Activated CD4-positive, alpha-beta T cell treated with anti-CD3 and anti-CD28 coated beads for 36 hours (primary cell): Measurements from ENCODE around the gene C6orf132. TPM values are rescaled to one million over a fixed set of nuclear protein-coding genes. Genes with fewer than 3 reads are reported as not detected.
"Not testable (repeated sequence)": the region's sequence is repeated elsewhere in the genome, so short reads cannot be mapped to it uniquely, and the experiment has no call there.

ENCODE experiments used
- ATAC-seq: fragments of 200-7000 bp; cut with Tn5 transposase; one replicate; pipeline ENCODE4 v1.10.0; 2021; ENCODE audit warnings: mild to moderate bottlenecking, moderate library complexity
- CTCF ChIA-PET: fragments of 350-600 bp; sonication (Branson Sonifier 250); formaldehyde crosslinking; loops from one replicate; lab custom pipeline; 2021; ENCODE audit warnings: antibody characterized with exemption; lab: Charles Lee
- POLR2A ChIA-PET: fragments of 350-600 bp; sonication (Branson Sonifier 250); formaldehyde crosslinking; loops from one replicate; lab custom pipeline; 2021; ENCODE audit warnings: antibody characterized with exemption, inconsistent platforms; lab: Charles Lee
- DNase-seq: peaks from one replicate; pipeline ENCODE4 v3.0.0-alpha.2; 2020
- H3K27ac Mint-ChIP-seq: one replicate; pipeline ENCODE4 v1.8.0; 2021; ENCODE audit warnings: mixed read lengths
- H3K27me3 Mint-ChIP-seq: one replicate; pipeline ENCODE4 v1.8.0; 2021; ENCODE audit warnings: mixed read lengths
- H3K36me3 Mint-ChIP-seq: one replicate; pipeline ENCODE4 v1.8.0; 2021; ENCODE audit warnings: low read depth, mixed read lengths
- H3K4me1 Mint-ChIP-seq: one replicate; pipeline ENCODE4 v1.8.0; 2021; ENCODE audit warnings: mixed read lengths
- H3K4me3 Mint-ChIP-seq: one replicate; pipeline ENCODE4 v1.8.0; 2021; ENCODE audit warnings: mild to moderate bottlenecking, moderate library complexity, mixed read lengths
- H3K9me3 Mint-ChIP-seq: one replicate; pipeline ENCODE4 v1.8.0; 2021; ENCODE audit warnings: low read depth, mixed read lengths
- intact Hi-C, 2 experiments: fragments of 100-400 bp; cut with DNase I in 1 of 2; cut with micrococcal nuclease in 1 of 2; formaldehyde crosslinking; loops; one replicate each; pipeline versions ENCODE4 v1.14.2 to v1.15.1; 2022 to 2024; cut with DNase I, micrococcal nuclease
- total RNA-seq, 2 experiments: library from RNA; stranded (reverse); gene quantifications; one replicate each; pipeline ENCODE4 v1.2.3, GENCODE V29; 2021

C6orf132 gene
- total RNA-seq, 2 experiments from 2014 or later: 0.14 TPM

DNA sequence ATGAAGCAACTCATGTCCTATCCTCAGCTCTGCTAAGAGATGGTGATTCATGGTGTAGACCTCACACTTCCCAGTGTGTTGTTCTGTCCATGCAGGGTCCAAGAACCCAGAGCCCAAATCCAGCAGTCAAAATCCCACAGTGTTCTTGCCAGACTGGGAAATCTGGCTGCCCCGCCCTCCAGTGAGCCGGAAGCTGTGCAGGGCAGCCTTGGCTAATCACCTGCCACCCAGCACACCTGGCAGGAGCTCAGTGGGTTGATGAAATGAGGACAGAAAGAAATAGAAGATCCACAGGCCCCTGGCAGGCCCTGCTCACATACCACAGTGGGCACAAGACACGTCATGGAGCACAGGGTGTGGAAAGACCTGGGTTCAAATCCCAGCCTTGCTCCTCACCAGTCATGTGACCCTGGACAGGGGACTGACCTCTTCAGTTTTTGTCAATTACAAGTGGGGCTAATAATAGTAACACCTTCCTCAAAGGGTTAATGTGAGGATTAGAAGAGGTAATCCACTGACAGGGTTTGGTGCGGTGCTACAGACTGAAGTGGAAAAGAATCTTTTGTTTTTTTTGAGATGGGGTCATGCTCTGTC lies 17.1 kb upstream of the C6orf132 start:
- ChIA-PET CTCF (no interaction called here), POLR2A (no interaction called here)

DNA sequence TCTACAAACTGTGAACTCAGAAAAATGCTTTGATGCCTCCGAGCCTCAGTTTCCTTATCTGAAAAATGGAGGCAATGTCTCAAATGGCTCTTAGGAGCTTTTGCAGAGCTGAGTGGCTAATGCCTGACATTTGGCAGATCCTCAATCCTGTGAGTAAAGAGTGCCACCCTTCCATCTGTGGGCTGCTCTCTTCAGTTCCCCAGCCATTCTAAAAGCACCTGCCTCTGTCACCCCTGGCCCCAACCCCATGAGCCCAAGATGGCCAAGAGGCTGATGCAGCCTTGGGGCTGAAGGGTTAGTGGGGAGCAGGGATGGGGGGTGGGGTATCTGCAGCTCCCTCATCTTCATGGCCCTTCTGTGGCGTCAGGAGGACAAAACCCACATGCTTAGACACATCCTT lies 16.2 kb upstream of the C6orf132 start:
- no peaks in the 10 kb centered on the region for H3K9me3 Mint-ChIP-seq
- ChIA-PET POLR2A (no interaction called here), CTCF (no interaction called here)
- H3K4me1 Mint-ChIP-seq: no peaks in the 10 kb centered on the region
- intact Hi-C loops: loop anchor here in 1 of 2 experiments (5.0 kb wide), 1 partner anchor 46 kb away; no protein-coding TSS in a partner anchor
- H3K27me3 Mint-ChIP-seq: peaks cover 5% of the 10 kb centered on the region
- H3K27ac Mint-ChIP-seq: no peak overlapping the region
- DNase-seq (no peak), ATAC-seq (no peak)
- no peaks in the 10 kb centered on the region for H3K36me3 Mint-ChIP-seq
- no peak overlapping the region for H3K4me3 Mint-ChIP-seq

More for the DNA sequence above, 17.1 kb upstream of the C6orf132 start:
- no peaks in the 10 kb centered on the region for H3K4me1 Mint-ChIP-seq
- H3K9me3 Mint-ChIP-seq: no peaks in the 10 kb centered on the region
- H3K36me3 Mint-ChIP-seq: no peaks in the 10 kb centered on the region
- H3K4me3 Mint-ChIP-seq: no peak overlapping the region
- DNase-seq: no peak
- intact Hi-C loops: loop anchor here in 1 of 2 experiments (5.0 kb wide), 1 partner anchor 47 kb away; no protein-coding TSS in a partner anchor
- H3K27me3 Mint-ChIP-seq: peaks cover 5% of the 10 kb centered on the region
- ATAC-seq: no peak
- H3K27ac Mint-ChIP-seq: no peak overlapping the region

DNA sequence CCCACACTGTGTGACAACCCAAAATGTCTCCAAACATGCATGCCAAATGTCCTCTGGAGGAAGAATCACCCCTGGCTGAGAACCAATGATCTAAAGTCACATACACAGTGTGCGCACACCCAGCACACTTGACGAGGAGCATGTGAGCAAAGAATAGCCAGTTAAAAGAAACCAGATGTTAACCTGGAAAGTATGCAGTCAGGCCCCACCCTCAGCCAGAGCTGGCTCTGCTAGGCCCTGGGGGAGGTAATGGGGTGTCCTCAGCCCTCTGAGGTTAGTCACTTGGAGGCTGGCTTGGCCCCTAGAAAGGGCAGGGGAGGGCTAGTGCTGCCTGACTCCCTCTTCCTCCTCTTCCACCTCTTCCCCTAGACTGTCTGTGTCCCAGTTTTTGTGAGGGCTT lies 15.6 kb upstream of the C6orf132 start:
- intact Hi-C loops: loop anchor here in 1 of 2 experiments (5.0 kb wide), 1 partner anchor 46 kb away; no protein-coding TSS in a partner anchor
- no peak overlapping the region for H3K4me3 Mint-ChIP-seq
- CTCF ChIA-PET: no interaction called here
- no peaks in the 10 kb centered on the region for H3K36me3 Mint-ChIP-seq
- peaks cover 5% of the 10 kb centered on the region for H3K27me3 Mint-ChIP-seq
- no peak for DNase-seq
- POLR2A ChIA-PET: no interaction called here
- H3K9me3 Mint-ChIP-seq: no peaks in the 10 kb centered on the region
- no peaks in the 10 kb centered on the region for H3K4me1 Mint-ChIP-seq
- H3K27ac Mint-ChIP-seq: no peak overlapping the region
- no peak for ATAC-seq

DNA sequence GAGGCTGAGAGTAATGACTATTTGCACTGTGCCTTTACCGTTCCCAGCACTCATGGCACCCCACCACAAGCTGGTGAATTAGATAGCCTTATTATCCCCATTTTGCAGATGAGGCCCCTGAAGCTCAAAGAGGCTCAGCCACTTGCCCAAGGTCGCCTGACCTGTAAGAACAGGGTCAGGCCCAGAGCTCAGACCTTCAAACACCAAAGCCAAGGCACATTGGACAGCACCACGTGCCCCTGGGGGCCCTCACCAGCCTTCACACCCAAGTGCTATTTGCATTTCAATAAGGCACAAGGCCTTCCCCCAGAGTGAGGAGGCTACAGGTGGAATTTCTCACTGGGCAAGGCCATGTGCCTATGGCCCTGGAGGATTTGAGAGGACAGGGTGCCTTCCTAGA lies 14.2 kb upstream of the C6orf132 start:
- ChIA-PET POLR2A (interaction anchor here (0.5 kb wide), 1 partner anchor 93 kb away, joined by 5 read pairs; no protein-coding TSS in a partner anchor), CTCF (interaction anchor here (0.9 to 1.1 kb wide), 3 partner anchors 9 to 391 kb away, joined by 3 to 6 read pairs (median 3); no protein-coding TSS in a partner anchor)
- Mint-ChIP-seq H3K4me1 (no peaks in the 10 kb centered on the region), H3K27ac (no peak overlapping the region), H3K9me3 (no peaks in the 10 kb centered on the region), H3K27me3 (peaks cover 3% of the 10 kb centered on the region), H3K36me3 (no peaks in the 10 kb centered on the region), H3K4me3 (no peak overlapping the region)
- no peak for ATAC-seq
- DNase-seq: no peak
- intact Hi-C loops: loop anchor here in 1 of 2 experiments (5.0 kb wide), 1 partner anchor 44 kb away; no protein-coding TSS in a partner anchor

DNA sequence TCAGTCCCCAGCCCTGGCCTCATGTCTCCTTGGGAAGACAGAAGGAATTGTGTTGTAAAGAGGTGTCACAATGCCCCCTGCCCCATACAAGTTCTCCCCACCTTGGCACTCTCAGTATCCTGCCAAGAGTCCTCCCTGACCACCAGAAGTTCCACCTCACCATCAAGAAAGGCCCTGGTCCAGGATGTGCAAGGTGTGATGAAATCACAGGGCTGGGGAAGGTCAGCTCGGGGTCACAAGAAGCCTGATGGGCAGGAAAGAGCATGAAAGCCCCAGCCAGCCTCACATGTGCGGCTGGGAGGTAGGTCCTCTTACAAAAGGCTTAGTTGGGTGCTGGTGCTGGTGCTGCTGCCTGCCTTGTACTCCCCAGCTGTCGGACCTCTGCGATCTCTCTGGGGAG lies 12.9 kb upstream of the C6orf132 start:
- DNase-seq (no peak), ATAC-seq (no peak)
- Mint-ChIP-seq H3K27me3 (no peaks in the 10 kb centered on the region), H3K27ac (no peak overlapping the region), H3K36me3 (no peaks in the 10 kb centered on the region), H3K4me3 (no peak overlapping the region), H3K9me3 (no peaks in the 10 kb centered on the region), H3K4me1 (no peaks in the 10 kb centered on the region)
- CTCF ChIA-PET: interaction anchor here (0.7 to 0.9 kb wide), 2 partner anchors 44 to 645 kb away, joined by 3 to 4 read pairs; no protein-coding TSS in a partner anchor
- POLR2A ChIA-PET: no interaction called here
- intact Hi-C loops: loop anchor here in 1 of 2 experiments (5.0 kb wide), 1 partner anchor 43 kb away; no protein-coding TSS in a partner anchor

DNA sequence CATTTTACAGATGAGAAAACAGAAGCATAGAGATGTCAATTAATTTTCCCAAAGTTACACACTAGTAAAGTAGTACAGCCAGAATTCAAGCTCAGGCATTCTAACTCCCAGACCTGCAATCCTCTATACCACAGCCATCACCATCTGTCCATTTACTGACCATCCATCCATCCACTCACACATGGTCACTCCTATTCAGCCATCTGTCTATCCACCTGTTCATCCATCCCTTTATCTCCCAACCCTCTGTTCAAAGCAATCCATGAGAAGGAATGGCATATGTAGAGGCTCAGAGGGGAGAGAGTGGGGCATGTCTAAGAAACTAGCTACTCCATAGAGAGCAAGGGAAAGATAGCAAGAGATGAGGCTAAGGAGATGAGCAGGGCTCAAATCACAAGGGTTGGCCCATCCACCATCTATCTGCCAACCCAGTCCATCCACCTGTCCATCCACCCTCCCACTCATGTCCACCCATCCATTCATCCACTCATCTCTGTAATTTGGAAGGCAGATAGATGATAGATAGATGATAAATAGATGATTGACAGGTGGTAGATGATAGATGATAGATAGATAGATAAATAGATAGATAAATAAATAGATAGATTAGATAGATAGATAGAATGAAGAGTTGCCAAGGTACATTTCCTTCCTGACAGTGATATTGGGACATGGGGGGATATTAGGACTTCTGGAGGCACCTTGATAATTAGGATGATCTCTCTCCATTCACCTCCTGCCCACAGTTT lies 12.2 kb upstream of the C6orf132 start:
- Mint-ChIP-seq H3K4me3 (no peak overlapping the region), H3K9me3 (no peaks in the 10 kb centered on the region), H3K36me3 (no peaks in the 10 kb centered on the region), H3K4me1 (no peaks in the 10 kb centered on the region), H3K27me3 (no peaks in the 10 kb centered on the region), H3K27ac (no peak overlapping the region)
- POLR2A ChIA-PET: no interaction called here
- CTCF ChIA-PET: no interaction called here
- DNase-seq (no peak), ATAC-seq (no peak)
- intact Hi-C loops: loop anchor here in 1 of 2 experiments (5.0 kb wide), 1 partner anchor 42 kb away; no protein-coding TSS in a partner anchor

DNA sequence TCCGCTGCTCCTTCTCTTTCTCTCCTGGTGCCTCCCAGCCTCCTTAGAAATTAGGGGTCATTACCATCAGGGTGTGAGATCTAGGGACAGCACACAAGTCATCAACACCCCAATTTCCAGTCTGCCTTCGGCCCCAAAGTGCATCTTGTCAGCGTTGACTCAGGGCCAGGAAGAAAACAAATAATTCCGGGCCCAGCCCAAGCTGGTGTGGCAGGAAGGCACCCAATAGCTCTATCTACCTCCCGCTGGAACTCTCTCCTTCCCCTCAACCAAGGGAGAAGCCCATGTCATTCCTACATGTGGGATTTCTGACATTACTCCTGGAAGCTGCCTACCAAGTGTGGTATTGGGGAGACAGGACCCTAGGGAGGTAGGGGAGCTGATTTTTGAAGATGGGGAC lies 11.5 kb upstream of the C6orf132 start:
- H3K27ac Mint-ChIP-seq: no peak overlapping the region
- H3K4me1 Mint-ChIP-seq: no peaks in the 10 kb centered on the region
- intact Hi-C loops: no loop called here
- no peaks in the 10 kb centered on the region for H3K9me3 Mint-ChIP-seq
- no peak for ATAC-seq
- CTCF ChIA-PET: no interaction called here
- no peak for DNase-seq
- H3K4me3 Mint-ChIP-seq: no peak overlapping the region
- POLR2A ChIA-PET: no interaction called here
- no peaks in the 10 kb centered on the region for H3K36me3 Mint-ChIP-seq
- no peaks in the 10 kb centered on the region for H3K27me3 Mint-ChIP-seq

DNA sequence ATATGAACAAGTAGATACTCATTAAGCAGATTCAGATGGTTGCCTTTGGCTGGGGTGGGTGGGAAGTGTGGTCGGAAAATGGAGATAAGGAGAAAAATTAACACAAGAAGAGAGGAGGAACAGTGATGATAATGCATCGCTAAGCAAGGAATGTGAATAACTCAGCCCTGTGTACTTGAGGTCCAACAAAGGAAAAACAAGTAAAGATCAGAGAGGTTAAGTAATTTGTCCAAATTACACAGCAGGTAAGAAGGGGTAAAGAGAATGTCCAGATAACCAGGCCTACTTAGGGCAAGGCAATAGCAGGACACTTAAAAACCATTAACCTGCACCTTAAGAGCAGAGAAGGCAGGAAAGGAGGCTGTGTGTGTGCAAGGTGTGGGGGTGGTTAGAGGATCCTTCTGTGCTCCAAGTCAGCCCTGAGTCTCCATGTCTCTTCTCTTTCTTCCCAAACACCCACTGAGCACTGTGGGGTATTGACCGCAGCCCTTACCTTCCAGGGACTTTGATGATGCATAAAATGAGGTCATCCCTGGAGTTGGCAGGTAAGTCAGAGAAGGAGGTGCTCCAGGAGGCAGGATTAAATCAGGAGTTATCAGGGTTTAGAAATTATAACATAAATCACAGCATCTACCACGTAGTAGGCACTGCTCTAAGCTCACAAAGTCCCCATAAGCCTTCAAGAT lies 10.3 kb upstream of the C6orf132 start:
- H3K4me1 Mint-ChIP-seq, POLR2A ChIA-PET, H3K9me3 Mint-ChIP-seq, H3K27ac Mint-ChIP-seq, DNase-seq, CTCF ChIA-PET, H3K36me3 Mint-ChIP-seq, H3K4me3 Mint-ChIP-seq, ATAC-seq, H3K27me3 Mint-ChIP-seq, intact Hi-C loops: not testable (repeated sequence)

DNA sequence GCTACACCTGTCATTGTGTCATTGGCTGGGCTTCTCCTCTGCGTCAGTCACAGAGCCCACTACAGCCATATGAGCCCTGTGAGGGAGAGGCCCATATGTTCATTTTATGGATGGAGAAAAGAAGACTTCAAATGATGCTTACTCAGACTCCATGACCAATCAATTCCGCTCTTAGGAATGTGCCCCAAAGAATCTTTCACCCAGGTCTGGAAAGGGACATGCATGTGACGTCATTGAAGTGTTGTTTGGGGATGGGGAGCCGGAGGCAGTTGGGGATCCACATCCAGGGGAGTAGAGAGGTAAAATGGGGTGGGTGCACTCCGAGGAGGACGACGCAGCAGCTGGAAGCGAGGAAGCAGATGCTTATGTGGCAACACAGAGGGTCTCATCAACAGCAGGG lies 9.6 kb upstream of the C6orf132 start:
- no peak for ATAC-seq
- POLR2A ChIA-PET: no interaction called here
- H3K36me3 Mint-ChIP-seq: no peaks in the 10 kb centered on the region

DNA sequence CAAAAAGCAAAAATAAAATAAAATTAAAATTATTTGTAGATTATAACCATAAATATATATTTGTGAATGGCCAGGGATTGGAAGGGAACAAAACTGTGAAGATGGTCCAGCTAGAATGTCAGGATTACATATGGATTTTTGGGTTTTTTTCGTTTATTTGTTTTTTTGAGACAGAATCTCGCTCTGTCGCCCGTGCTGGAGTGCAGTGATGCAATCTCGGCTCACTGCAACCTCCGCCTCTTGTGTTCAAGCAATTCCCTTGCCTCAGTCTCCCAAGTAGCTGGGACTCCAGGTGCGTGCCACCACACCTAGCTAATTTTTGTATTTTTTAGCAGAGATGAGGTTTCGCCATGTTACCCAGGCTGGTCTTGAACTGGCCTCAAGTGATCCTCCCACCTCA lies 7.8 kb upstream of the C6orf132 start:
- Mint-ChIP-seq H3K9me3 (no peaks in the 10 kb centered on the region), H3K4me1 (no peaks in the 10 kb centered on the region), H3K27me3 (peaks cover 2% of the 10 kb centered on the region), H3K36me3 (no peaks in the 10 kb centered on the region), H3K27ac (no peak overlapping the region), H3K4me3 (no peak overlapping the region)
- ChIA-PET POLR2A (no interaction called here), CTCF (interaction anchor here (2.1 kb wide), 1 partner anchor 46 kb away, joined by 7 read pairs; no protein-coding TSS in a partner anchor)
- intact Hi-C loops: loop anchor here in 1 of 2 experiments (2.0 kb wide), 1 partner anchor 39 kb away; no protein-coding TSS in a partner anchor
- DNase-seq (no peak), ATAC-seq (no peak)

More for the DNA sequence above, 9.6 kb upstream of the C6orf132 start:
- Mint-ChIP-seq H3K27ac (no peak overlapping the region), H3K27me3 (no peaks in the 10 kb centered on the region), H3K9me3 (no peaks in the 10 kb centered on the region), H3K4me1 (no peaks in the 10 kb centered on the region), H3K4me3 (no peak overlapping the region)
- CTCF ChIA-PET: interaction anchor here (0.8 to 2.1 kb wide), 2 partner anchors 16 to 48 kb away, joined by 4 to 7 read pairs; no protein-coding TSS in a partner anchor
- intact Hi-C loops: no loop called here
- DNase-seq: no peak

DNA sequence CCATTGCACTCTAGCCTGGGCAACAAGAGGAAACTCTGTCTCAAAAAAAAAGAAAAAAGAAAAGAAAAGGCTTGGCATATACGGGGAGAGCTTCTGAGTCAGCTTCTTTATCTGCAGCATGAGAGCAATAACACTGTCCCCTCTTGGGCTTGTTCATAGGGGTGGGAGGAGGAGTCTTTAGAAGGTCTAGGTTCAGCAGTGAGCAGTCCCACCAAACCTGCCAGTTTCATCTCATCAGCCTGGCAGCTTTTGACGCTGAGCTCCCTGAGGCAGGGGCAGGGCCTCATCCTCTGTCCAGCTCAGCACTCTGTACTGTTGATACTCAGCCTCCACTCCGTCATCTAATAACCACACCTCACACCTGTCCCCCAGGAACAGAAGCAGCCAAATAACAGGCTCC lies 5.6 kb upstream of the C6orf132 start:
- Mint-ChIP-seq H3K27ac (no peak overlapping the region), H3K9me3 (no peaks in the 10 kb centered on the region), H3K27me3 (peaks cover 10% of the 10 kb centered on the region), H3K4me3 (no peak overlapping the region), H3K4me1 (no peaks in the 10 kb centered on the region), H3K36me3 (no peaks in the 10 kb centered on the region)
- ATAC-seq: no peak
- ChIA-PET POLR2A (no interaction called here), CTCF (interaction anchor here (0.5 to 1.1 kb wide), 3 partner anchors 13 to 95 kb away, joined by 3 read pairs; no protein-coding TSS in a partner anchor)
- no peak for DNase-seq
- intact Hi-C loops: no loop called here
